Stomach (tissue), 4 donors: Measurements from ENCODE around the gene METAP1.

ENCODE experiments used
- CTCF ChIP-seq, 7 experiments: fragments of 450-650 bp in 4 of 7; fragments of 200-600 bp in 3 of 7; sonication (generic) in 3 of 7; IDR thresholded peaks; one replicate each; pipeline ENCODE4 v1.5.1; 2016 to 2019; ENCODE audit warnings: antibody characterized with exemption in 7 of 7, control low read depth in 2 of 7, mild to moderate bottlenecking in 1 of 7
- POLR2A ChIP-seq, 4 donors: fragments of 450-650 bp; IDR thresholded peaks; one replicate each; pipeline ENCODE4 v1.6.1; 2016; ENCODE audit warnings: antibody characterized with exemption in 4 of 4, control low read depth in 2 of 4, mild to moderate bottlenecking in 1 of 4, moderate library complexity in 1 of 4
- POLR2AphosphoS5 ChIP-seq, 3 donors: sonication (generic); formaldehyde crosslinking; IDR thresholded peaks; one replicate each; pipeline ENCODE4 v1.6.1; 2016; ENCODE audit warnings: antibody characterized with exemption in 3 of 3

GRCh38 chr4:98961770-98962169 lies 33.8 kb upstream of the METAP1 start:
- TF ChIP-seq CTCF (IDR thresholded peaks at IDR 0.05) (no peak), POLR2A (IDR thresholded peaks at IDR 0.05) (no peak), POLR2AphosphoS5 (IDR thresholded peaks at IDR 0.05) (no peak)
